H9 (cell line): ENCODE data around the gene IL2. TPM values are rescaled to one million over a fixed set of nuclear protein-coding genes. Genes with fewer than 3 reads are reported as not detected.

Source experiments
- DNase-seq: peaks from one replicate; pipeline ENCODE4 v3.0.0-alpha.2; 2017
- H2AFZ ChIP-seq: one replicate; pipeline ENCODE4 v1.6.1; 2013; ENCODE audit warnings: mild to moderate bottlenecking, low read length, control low read depth, moderate library complexity
- H2AK5ac ChIP-seq: 2 replicates; pipeline ENCODE4 v1.6.1; 2013; ENCODE audit warnings: low read length, control low read depth, mixed read lengths; ENCODE audit not compliant: insufficient read length
- H2BK120ac ChIP-seq: one replicate; pipeline ENCODE4 v1.6.1; 2013; ENCODE audit warnings: low read depth, mild to moderate bottlenecking, low read length, control low read depth, inconsistent platforms; ENCODE audit not compliant: poor library complexity, severe bottlenecking
- H2BK12ac ChIP-seq: 2 replicates; pipeline ENCODE4 v1.6.1; 2013; ENCODE audit warnings: low read length, control low read depth, mixed read lengths, low read depth; ENCODE audit not compliant: insufficient read length
- H2BK15ac ChIP-seq: 2 replicates; pipeline ENCODE4 v1.6.1; 2013; ENCODE audit warnings: low read depth, low read length, control low read depth
- H2BK20ac ChIP-seq: one replicate; pipeline ENCODE4 v1.6.1; 2013; ENCODE audit warnings: low read depth, mild to moderate bottlenecking, low read length, control low read depth, inconsistent platforms; ENCODE audit not compliant: poor library complexity, severe bottlenecking
- H2BK5ac ChIP-seq: 2 replicates; pipeline ENCODE4 v1.6.1; 2013; ENCODE audit warnings: low read length, control low read depth, mixed read lengths; ENCODE audit not compliant: insufficient read length
- H3K14ac ChIP-seq: 2 replicates; pipeline ENCODE4 v1.6.1; 2013; ENCODE audit warnings: low read length, control low read depth; ENCODE audit not compliant: insufficient read depth
- H3K18ac ChIP-seq: 2 replicates; pipeline ENCODE4 v1.6.1; 2013; ENCODE audit warnings: low read depth, mild to moderate bottlenecking, mixed read lengths, low read length, control low read depth; ENCODE audit not compliant: insufficient read length
- H3K23ac ChIP-seq: 2 replicates; pipeline ENCODE4 v1.6.1; 2013; ENCODE audit warnings: low read length, control low read depth, mixed read lengths, low read depth; ENCODE audit not compliant: insufficient read length
- H3K23me2 ChIP-seq: 2 replicates; pipeline ENCODE4 v1.6.1; 2013; ENCODE audit warnings: low read depth, mild to moderate bottlenecking, mixed read lengths, low read length, control low read depth; ENCODE audit not compliant: insufficient read length, poor library complexity, severe bottlenecking
- H3K27ac ChIP-seq: 2 replicates; pipeline ENCODE4 v1.5.1; 2013; ENCODE audit warnings: low read length, control low read depth, mixed read lengths, low read depth; ENCODE audit not compliant: insufficient read length
- H3K27me3 ChIP-seq: 2 replicates; pipeline ENCODE4 v1.6.1; 2013; ENCODE audit warnings: low read length, control low read depth, inconsistent platforms; ENCODE audit not compliant: insufficient read depth
- H3K4ac ChIP-seq: 2 replicates; pipeline ENCODE4 v1.6.1; 2013; ENCODE audit warnings: low read depth, mild to moderate bottlenecking, control low read depth, inconsistent platforms, low read length, moderate library complexity
- H3K4me1 ChIP-seq: 2 replicates; pipeline ENCODE4 v1.6.1; 2013; ENCODE audit warnings: low read length, control low read depth, inconsistent platforms; ENCODE audit not compliant: insufficient read depth
- H3K4me2 ChIP-seq: 2 replicates; pipeline ENCODE4 v1.6.1; 2013; ENCODE audit warnings: low read length, control low read depth, mixed read lengths; ENCODE audit not compliant: insufficient read length, insufficient read depth
- H3K56ac ChIP-seq: 2 replicates; pipeline ENCODE4 v1.6.1; 2013; ENCODE audit warnings: low read depth, mild to moderate bottlenecking, mixed read lengths, low read length, control low read depth; ENCODE audit not compliant: insufficient read length
- H3K79me1 ChIP-seq: 2 replicates; pipeline ENCODE4 v1.6.1; 2013; ENCODE audit warnings: low read depth, mild to moderate bottlenecking, moderate library complexity, low read length, control low read depth, inconsistent platforms; ENCODE audit not compliant: insufficient read depth, poor library complexity, severe bottlenecking
- H3K79me2 ChIP-seq: 2 replicates; pipeline ENCODE4 v1.6.1; 2013; ENCODE audit warnings: low read length, control low read depth, inconsistent platforms; ENCODE audit not compliant: insufficient read depth
- H3K9ac ChIP-seq: 2 replicates; pipeline ENCODE4 v1.6.1; 2013; ENCODE audit warnings: low read length, control low read depth, mixed read lengths; ENCODE audit not compliant: insufficient read length; ENCODE audit errors: extremely low read depth
- H3K9me3 ChIP-seq: one replicate; pipeline ENCODE4 v1.6.1; 2013; ENCODE audit warnings: low read depth, low read length, inconsistent platforms; ENCODE audit not compliant: control insufficient read depth
- H3T11ph ChIP-seq: one replicate; pipeline ENCODE4 v1.6.1; 2013; ENCODE audit warnings: mild to moderate bottlenecking, low read length, control low read depth, inconsistent platforms
- H4K20me1 ChIP-seq: one replicate; pipeline ENCODE4 v1.6.1; 2013; ENCODE audit not compliant: control insufficient read depth, insufficient read length, insufficient read depth
- H4K5ac ChIP-seq: 2 replicates; pipeline ENCODE4 v1.6.1; 2013; ENCODE audit warnings: low read depth, mild to moderate bottlenecking, mixed read lengths, low read length, control low read depth; ENCODE audit not compliant: insufficient read length
- H4K8ac ChIP-seq: replicated peaks from 2 replicates; pipeline ENCODE4 v1.6.1; 2013; ENCODE audit warnings: low read length, control low read depth, mixed read lengths, low read depth; ENCODE audit not compliant: insufficient read length
- H4K91ac ChIP-seq: 2 replicates; pipeline ENCODE4 v1.6.1; 2013; ENCODE audit warnings: low read depth, mild to moderate bottlenecking, moderate library complexity, mixed read lengths, low read length, control low read depth; ENCODE audit not compliant: insufficient read length
- H3K27ac Mint-ChIP-seq, 3 experiments: 2 replicates in 2 of 3; 3 replicates in 1 of 3; pipeline ENCODE4 v1.8.0; 2020 to 2021; ENCODE audit warnings: mixed read lengths in 3 of 3, mild to moderate bottlenecking in 1 of 3, moderate library complexity in 1 of 3
- H3K27me3 Mint-ChIP-seq: 2 replicates; pipeline ENCODE4 v1.8.0; 2021; ENCODE audit warnings: low read depth, mild to moderate bottlenecking, moderate library complexity, mixed read lengths
- H3K36me3 Mint-ChIP-seq, 3 experiments: 2 replicates in 2 of 3; 3 replicates in 1 of 3; pipeline ENCODE4 v1.8.0; 2020 to 2021; ENCODE audit warnings: low read depth in 3 of 3, mixed read lengths in 3 of 3; ENCODE audit not compliant: insufficient read depth in 1 of 3
- H3K4me1 Mint-ChIP-seq, 2 experiments: 2 replicates each; pipeline ENCODE4 v1.8.0; 2020; ENCODE audit warnings: mixed read lengths in 2 of 2
- H3K4me3 Mint-ChIP-seq, 2 experiments: 2 replicates in 1 of 2; 3 replicates in 1 of 2; pipeline ENCODE4 v1.8.0; 2020 to 2021; ENCODE audit warnings: mild to moderate bottlenecking in 2 of 2, mixed read lengths in 2 of 2, moderate library complexity in 1 of 2
- H3K9me3 Mint-ChIP-seq, 2 experiments: 2 replicates in 1 of 2; 3 replicates in 1 of 2; pipeline ENCODE4 v1.8.0; 2020; ENCODE audit warnings: mild to moderate bottlenecking in 2 of 2, mixed read lengths in 2 of 2, moderate library complexity in 1 of 2
- CTCF ChIP-seq: fragments of 200-600 bp; sonication (generic); conservative IDR thresholded peaks from 3 replicates; pipeline ENCODE4 v1.8.0; 2021; ENCODE audit warnings: antibody characterized with exemption, mild to moderate bottlenecking
- WGBS: extraction: QIAGEN DNeasy Blood & Tissue Kit; methylation state at CpG from one replicate; pipeline ENCODE4 v1.1.7; 2013; ENCODE audit warnings: missing lambda C conversion rate, low lambda C conversion rate, mixed read lengths; ENCODE audit not compliant: insufficient read length; ENCODE audit errors: extremely low coverage; 5-methylcytosine and 5-hydroxymethylcytosine counted together
- total RNA-seq: library from RNA; stranded (reverse); gene quantifications from 2 replicates; pipeline ENCODE4 v1.2.1, GENCODE V29; 2021

Gene IL2
- total RNA-seq, 1 experiment from 2014 or later: not detected

DNA sequence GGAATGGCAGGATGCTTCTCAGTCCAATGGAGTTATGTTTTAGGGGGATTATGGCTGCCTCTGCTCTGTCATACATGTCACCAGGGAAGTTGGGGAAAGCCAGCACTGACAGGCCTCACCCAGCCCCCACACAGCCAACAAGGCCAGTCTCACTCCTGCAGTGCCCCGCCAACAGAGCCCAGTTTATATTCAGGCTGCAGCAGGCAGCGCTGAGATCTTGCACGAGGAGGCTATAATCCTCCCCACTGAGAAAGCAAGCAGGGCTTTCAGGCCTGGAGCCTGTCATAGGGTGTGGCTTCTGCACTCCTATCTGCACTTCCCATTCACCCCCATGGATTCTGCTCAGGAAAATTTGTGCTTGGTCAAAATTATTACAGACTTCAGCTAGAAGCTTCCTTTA, 52.7 kb downstream of the IL2 start:
- Histone ChIP-seq H3K14ac (no peak overlapping the region), H3K9ac (no peak overlapping the region), H2BK5ac (no peak overlapping the region), H3K79me1 (no peaks in the 10 kb centered on the region), H3K18ac (no peak overlapping the region), H3K27ac (no peak overlapping the region), H2BK15ac (no peak overlapping the region), H3K79me2 (no peaks in the 10 kb centered on the region), H2BK120ac (no peak overlapping the region), H3K4me2 (no peak overlapping the region), H3K23me2 (no peaks in the 10 kb centered on the region), H2AK5ac (no peak overlapping the region), H3K23ac (no peak overlapping the region), H2BK20ac (no peak overlapping the region), H3T11ph (no peak overlapping the region), H3K4ac (no peak overlapping the region), H3K9me3 (no peaks in the 10 kb centered on the region), H4K5ac (no peak overlapping the region), H3K56ac (no peak overlapping the region), H2BK12ac (no peak overlapping the region), H2AFZ (no peak overlapping the region), H4K20me1 (no peaks in the 10 kb centered on the region), H3K27me3 (no peaks in the 10 kb centered on the region), H4K8ac (no peak overlapping the region), H4K91ac (no peak overlapping the region), H3K4me1 (no peaks in the 10 kb centered on the region)
- Mint-ChIP-seq H3K27ac (no peak overlapping the region), H3K27me3 (no peaks in the 10 kb centered on the region), H3K4me1 (peaks cover 0 to 7% of the 10 kb centered on the region in 2 experiments; a peak in 1 of 4 replicates), H3K4me3 (no peak overlapping the region), H3K9me3 (no peaks in the 10 kb centered on the region), H3K36me3 (no peaks in the 10 kb centered on the region)
- no peak for TF ChIP-seq CTCF
- WGBS: no CpG with 5 or more reads among the region's 3 CpGs
- DNase-seq: no peak

Other genes with a start within 250 kb of the IL2 start
- not detected in 2 replicates for gene ADAD1, start 77.7 kb downstream of the IL2 start, total RNA-seq
- gene IL21, start 164.3 kb upstream of the IL2 start, total RNA-seq: not detected in 2 replicates